SK-N-SH (cell line): ENCODE results near the gene REXO5. TPM values are rescaled to one million over a fixed set of nuclear protein-coding genes. Genes with fewer than 3 reads are reported as not detected.
"Not testable (repeated sequence)": the region's sequence is repeated elsewhere in the genome, so short reads cannot be mapped to it uniquely, and the experiment has no call there.

Experiments
- CTCF ChIA-PET: fragments of 300-600, 350-600 bp; formaldehyde crosslinking; extraction: SDS; loops from one replicate; lab custom pipeline; 2021; lab: Yijun Ruan, JAX
- POLR2A ChIA-PET: fragments of 350-600 bp; sonication (Branson Sonifier 250); formaldehyde crosslinking; extraction: SDS; loops from one replicate; lab custom pipeline; 2020; ENCODE audit warnings: antibody characterized with exemption, inconsistent platforms; lab: Yijun Ruan, JAX
- DNase-seq: peaks from one replicate; pipeline ENCODE4 v3.0.0; 2012
- H2AFZ ChIP-seq: fragments of 200-600 bp; sonication (generic); 2 replicates; pipeline ENCODE4 v1.8.1; 2016; ENCODE audit warnings: antibody characterized with exemption, mild to moderate bottlenecking, low read depth
- H3F3A ChIP-seq: fragments of 200-600 bp; sonication (generic); replicated peaks from 2 replicates; pipeline ENCODE3; 2016; ENCODE audit warnings: antibody characterized with exemption, mild to moderate bottlenecking; ENCODE audit not compliant: insufficient read depth
- H3K27ac ChIP-seq, 2 experiments: fragments of 200-500 bp in 1 of 2; fragments of 200-600 bp in 1 of 2; sonication (Bioruptor generic) in 1 of 2; sonication (generic), shearing (Covaris generic) in 1 of 2; 2 replicates each; pipeline versions ENCODE4 v1.5.1 to v1.6.1; 2014 to 2016; ENCODE audit warnings: low read depth in 2 of 2, inconsistent platforms in 1 of 2, low read length in 1 of 2, mild to moderate bottlenecking in 1 of 2, mixed read lengths in 1 of 2
- H3K27me3 ChIP-seq: fragments of 200-600 bp; sonication (generic), shearing (Covaris generic); 2 replicates; pipeline ENCODE4 v1.6.1; 2016; ENCODE audit warnings: mixed run types; ENCODE audit not compliant: insufficient read depth
- H3K36me3 ChIP-seq, 2 experiments: fragments of 200-500 bp in 1 of 2; fragments of 200-600 bp in 1 of 2; sonication (Bioruptor generic) in 1 of 2; sonication (generic) in 1 of 2; replicated peaks in 1 of 2; 2 replicates each; pipeline versions ENCODE3 to v1.5.1; 2014 to 2016; ENCODE audit warnings: low read length in 1 of 2, mild to moderate bottlenecking in 1 of 2; ENCODE audit not compliant: insufficient read depth in 2 of 2, control insufficient read depth in 1 of 2
- H3K4me1 ChIP-seq, 2 experiments: fragments of 200-500 bp in 1 of 2; fragments of 200-600 bp in 1 of 2; sonication (Bioruptor generic) in 1 of 2; sonication (generic), shearing (Covaris generic) in 1 of 2; 2 replicates each; pipeline versions ENCODE4 v1.5.1 to v1.6.1; 2014 to 2016; ENCODE audit warnings: low read depth in 1 of 2, low read length in 1 of 2, mixed run types in 1 of 2; ENCODE audit not compliant: insufficient read depth in 2 of 2, control insufficient read depth in 1 of 2
- H3K4me2 ChIP-seq: fragments of 200-600 bp; sonication (generic), shearing (Covaris generic); 2 replicates; pipeline ENCODE4 v1.6.1; 2017; ENCODE audit warnings: mixed run types
- H3K4me3 ChIP-seq, 2 experiments: fragments of 200-500 bp in 1 of 2; fragments of 200-600 bp in 1 of 2; sonication (Bioruptor generic) in 1 of 2; sonication (generic), shearing (Covaris generic) in 1 of 2; 2 replicates each; pipeline versions ENCODE4 v1.5.1 to v1.8.1; 2014 to 2016; ENCODE audit warnings: low read depth in 2 of 2, inconsistent platforms in 1 of 2, low read length in 1 of 2, mild to moderate bottlenecking in 1 of 2, mixed read lengths in 1 of 2, moderate library complexity in 1 of 2
- H3K79me2 ChIP-seq: fragments of 200-600 bp; sonication (generic); 2 replicates; pipeline ENCODE4 v1.8.1; 2017; ENCODE audit warnings: mild to moderate bottlenecking; ENCODE audit not compliant: insufficient read depth
- H3K9ac ChIP-seq: fragments of 200-600 bp; sonication (generic); 2 replicates; pipeline ENCODE4 v1.6.1; 2017; ENCODE audit warnings: mixed run types
- H3K9me2 ChIP-seq: fragments of 200-600 bp; sonication (generic); 2 replicates; pipeline ENCODE4 v1.6.1; 2017; ENCODE audit warnings: mixed run types
- H3K9me3 ChIP-seq: fragments of 200-600 bp; sonication (generic); 2 replicates; pipeline ENCODE4 v1.6.1; 2017; ENCODE audit warnings: mixed run types, mild to moderate bottlenecking, moderate library complexity
- H4K20me1 ChIP-seq: fragments of 200-600 bp; sonication (generic); 2 replicates; pipeline ENCODE4 v1.6.1; 2017; ENCODE audit warnings: mild to moderate bottlenecking, mixed run types; ENCODE audit not compliant: insufficient read depth
- EZH2phosphoT487 ChIP-seq: fragments of 200-600 bp; sonication (generic); IDR thresholded peaks from 2 replicates; pipeline ENCODE4 v1.6.1; 2017; ENCODE audit warnings: low read depth, mixed run types, mild to moderate bottlenecking, antibody characterized with exemption, moderate library complexity, borderline replicate concordance
- FOXJ3 ChIP-seq: sonication (generic); formaldehyde crosslinking; IDR thresholded peaks from 2 replicates; pipeline ENCODE4 v1.5.1; 2020; ENCODE audit warnings: mild to moderate bottlenecking, missing genetic modification reagents
- GABPA ChIP-seq: IDR thresholded peaks from 2 replicates; pipeline ENCODE4 v1.4.0; 2012; ENCODE audit warnings: low read depth, mild to moderate bottlenecking
- GATA2 ChIP-seq: sonication (generic); formaldehyde crosslinking; IDR thresholded peaks from 2 replicates; pipeline ENCODE4 v1.5.0; 2020; ENCODE audit warnings: mild to moderate bottlenecking, missing genetic modification reagents
- JUND ChIP-seq: IDR thresholded peaks from 2 replicates; pipeline ENCODE4 v1.4.0; 2012
- MXI1 ChIP-seq: IDR thresholded peaks from 2 replicates; pipeline ENCODE4 v1.6.1; 2012; ENCODE audit warnings: mild to moderate bottlenecking, low read depth, low read length, improper control_type of control experiment
- NFIC ChIP-seq: IDR thresholded peaks from 2 replicates; pipeline ENCODE4 v1.4.0; 2012; ENCODE audit warnings: borderline replicate concordance
- NRF1 ChIP-seq: IDR thresholded peaks from 2 replicates; pipeline ENCODE4 v1.6.1; 2012; ENCODE audit warnings: low read depth, mild to moderate bottlenecking, low read length
- POLR2AphosphoS5 ChIP-seq: IDR thresholded peaks from 2 replicates; pipeline ENCODE4 v1.6.1; 2012; ENCODE audit warnings: low read depth, low read length
- RCOR1 ChIP-seq: fragments of 150-350 bp; IDR thresholded peaks from 2 replicates; pipeline ENCODE4 v1.6.1; 2017; ENCODE audit warnings: antibody characterized with exemption, low read length
- RFX5 ChIP-seq: IDR thresholded peaks from 2 replicates; pipeline ENCODE4 v1.6.1; 2012; ENCODE audit warnings: mild to moderate bottlenecking, improper control_type of control experiment, low read length
- RXRA ChIP-seq: IDR thresholded peaks from 2 replicates; pipeline ENCODE4 v1.4.0; 2012; ENCODE audit warnings: low read depth, mild to moderate bottlenecking, borderline replicate concordance
- SIN3A ChIP-seq: IDR thresholded peaks from 2 replicates; pipeline ENCODE4 v1.6.1; 2012; ENCODE audit warnings: low read depth, mild to moderate bottlenecking, low read length, moderate library complexity, borderline replicate concordance
- SMC3 ChIP-seq: IDR thresholded peaks from 2 replicates; pipeline ENCODE4 v1.6.1; 2012; ENCODE audit warnings: low read depth, low read length, improper control_type of control experiment
- TCF12 ChIP-seq: IDR thresholded peaks from 2 replicates; pipeline ENCODE4 v1.4.0; 2012
- TEAD4 ChIP-seq: IDR thresholded peaks from 2 replicates; pipeline ENCODE4 v1.4.0; 2012; ENCODE audit warnings: mild to moderate bottlenecking, borderline replicate concordance; ENCODE audit not compliant: insufficient read depth
- WGBS: methylation state at CpG from one replicate; pipeline ENCODE4 v1.1.6; 2017; ENCODE audit warnings: low lambda C conversion rate; 5-methylcytosine and 5-hydroxymethylcytosine counted together
- polyA plus RNA-seq, 3 experiments: library from polyadenylated mRNA; depleted of rRNA; stranded (reverse); fragments of >200 nt; gene quantifications; 2 replicates each; pipeline ENCODE4 v1.2.3, GENCODE V29; 2012
- TF ChIP-seq, protein P1 (sequence below): IDR thresholded peaks from 2 replicates; pipeline ENCODE4; 2012
- TF ChIP-seq, protein P2 (sequence below): IDR thresholded peaks from 2 replicates; pipeline ENCODE4 v1.4.0; 2012; ENCODE audit warnings: low read depth, borderline replicate concordance

REXO5 gene
- polyA plus RNA-seq, 1 of the 3 experiments (the other 2 are of a cell fraction), result 3.8 TPM

DNA sequence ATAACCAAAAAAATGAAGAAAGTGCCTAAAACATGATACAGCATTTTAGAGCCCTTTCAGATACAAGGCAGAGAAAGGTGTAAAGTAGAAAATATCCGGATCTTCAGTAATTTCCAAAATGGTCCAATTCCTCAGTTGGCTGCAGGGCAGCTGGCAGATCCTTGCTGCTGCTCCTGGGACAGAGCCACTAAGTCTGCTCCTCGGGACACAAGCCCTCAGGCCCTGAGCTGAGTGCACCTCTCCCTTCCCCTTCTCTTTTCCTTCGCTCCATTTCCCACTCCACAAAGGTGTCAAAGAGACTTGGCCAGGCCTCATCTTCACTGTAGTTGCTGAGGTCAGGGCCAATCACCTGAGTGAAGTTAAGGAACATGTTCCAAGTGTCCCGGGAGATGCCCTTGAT lies 53.4 kb downstream of the REXO5 start:
- POLR2A ChIA-PET, result no interaction called here
- DNase-seq, result no peak
- Histone ChIP-seq H3K36me3 (peaks cover 32 to 42% of the 10 kb centered on the region in 2 experiments), H3K9ac (no peak overlapping the region), H3K9me3 (no peaks in the 10 kb centered on the region), H3K27ac (no peak overlapping the region), H3K4me3 (no peak overlapping the region), H3K27me3 (no peaks in the 10 kb centered on the region), H3K9me2 (no peaks in the 10 kb centered on the region), H3F3A (no peaks in the 10 kb centered on the region), H3K4me1 (no peaks in the 10 kb centered on the region), H4K20me1 (no peaks in the 10 kb centered on the region), H3K79me2 (peaks cover 33% of the 10 kb centered on the region), H3K4me2 (no peak overlapping the region), H2AFZ (no peak overlapping the region)
- 89% methylated on average over 4 of the region's 4 CpGs for WGBS
- no peak for TF ChIP-seq TEAD4
- TF ChIP-seq, protein P1, sequence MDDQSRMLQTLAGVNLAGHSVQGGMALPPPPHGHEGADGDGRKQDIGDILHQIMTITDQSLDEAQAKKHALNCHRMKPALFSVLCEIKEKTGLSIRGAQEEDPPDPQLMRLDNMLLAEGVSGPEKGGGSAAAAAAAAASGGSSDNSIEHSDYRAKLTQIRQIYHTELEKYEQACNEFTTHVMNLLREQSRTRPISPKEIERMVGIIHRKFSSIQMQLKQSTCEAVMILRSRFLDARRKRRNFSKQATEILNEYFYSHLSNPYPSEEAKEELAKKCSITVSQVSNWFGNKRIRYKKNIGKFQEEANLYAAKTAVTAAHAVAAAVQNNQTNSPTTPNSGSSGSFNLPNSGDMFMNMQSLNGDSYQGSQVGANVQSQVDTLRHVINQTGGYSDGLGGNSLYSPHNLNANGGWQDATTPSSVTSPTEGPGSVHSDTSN, result no peak
- TF ChIP-seq RXRA, result no peak
- no peak for TF ChIP-seq JUND
- TF ChIP-seq RFX5, result no peak
- CTCF ChIA-PET, result no interaction called here

DNA sequence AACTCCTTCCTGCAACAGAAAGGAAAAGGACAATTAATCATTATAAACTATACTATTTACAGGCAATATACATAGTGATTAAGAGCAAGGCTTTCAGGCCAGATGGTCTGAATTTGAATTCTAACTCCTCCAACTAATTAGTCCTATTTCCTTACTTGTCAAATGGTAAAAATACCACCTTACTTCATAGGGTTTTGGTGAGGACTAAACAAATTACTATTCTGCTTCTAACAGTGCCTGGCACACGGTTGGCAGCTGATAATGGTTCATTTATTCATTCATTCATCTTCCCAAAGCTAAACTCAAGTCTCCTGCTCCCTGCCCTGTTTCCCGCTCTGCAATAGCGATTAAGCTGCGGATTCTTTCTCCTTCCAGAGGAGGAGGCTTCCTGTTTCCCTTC lies 54.0 kb downstream of the REXO5 start:
- Histone ChIP-seq H3K4me2 (no peak overlapping the region), H3K9me2 (no peaks in the 10 kb centered on the region), H3F3A (peaks cover 6% of the 10 kb centered on the region), H3K36me3 (peaks cover 25 to 38% of the 10 kb centered on the region in 2 experiments), H3K9ac (no peak overlapping the region), H3K27ac (no peak overlapping the region), H3K4me3 (no peak overlapping the region), H3K4me1 (peaks cover under 1 to 2% of the 10 kb centered on the region in 2 experiments; a peak in 3 of 4 replicates), H4K20me1 (no peaks in the 10 kb centered on the region), H3K27me3 (no peaks in the 10 kb centered on the region), H3K9me3 (no peaks in the 10 kb centered on the region), H3K79me2 (peaks cover 39% of the 10 kb centered on the region), H2AFZ (no peak overlapping the region)
- TF ChIP-seq RXRA (no peak), EZH2phosphoT487 (no peak), RCOR1 (no peak), TCF12 (no peak), SMC3 (no peak), GABPA (no peak), TEAD4 (no peak), FOXJ3 (no peak), NRF1 (no peak), GATA2 (CRISPR knock-in tag) (no peak), JUND (no peak), SIN3A (no peak), MXI1 (no peak), NFIC (no peak), POLR2AphosphoS5 (no peak)
- TF ChIP-seq, protein P2, sequence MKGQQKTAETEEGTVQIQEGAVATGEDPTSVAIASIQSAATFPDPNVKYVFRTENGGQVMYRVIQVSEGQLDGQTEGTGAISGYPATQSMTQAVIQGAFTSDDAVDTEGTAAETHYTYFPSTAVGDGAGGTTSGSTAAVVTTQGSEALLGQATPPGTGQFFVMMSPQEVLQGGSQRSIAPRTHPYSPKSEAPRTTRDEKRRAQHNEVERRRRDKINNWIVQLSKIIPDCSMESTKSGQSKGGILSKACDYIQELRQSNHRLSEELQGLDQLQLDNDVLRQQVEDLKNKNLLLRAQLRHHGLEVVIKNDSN, result no peak
- CTCF ChIA-PET, result interaction anchor here (0.5 kb wide), 1 partner anchor 224 kb away, joined by 3 read pairs; no protein-coding TSS in a partner anchor
- POLR2A ChIA-PET, result no interaction called here
- WGBS, result 95% methylated on average over 4 of the region's 4 CpGs
- DNase-seq, result no peak

DNA sequence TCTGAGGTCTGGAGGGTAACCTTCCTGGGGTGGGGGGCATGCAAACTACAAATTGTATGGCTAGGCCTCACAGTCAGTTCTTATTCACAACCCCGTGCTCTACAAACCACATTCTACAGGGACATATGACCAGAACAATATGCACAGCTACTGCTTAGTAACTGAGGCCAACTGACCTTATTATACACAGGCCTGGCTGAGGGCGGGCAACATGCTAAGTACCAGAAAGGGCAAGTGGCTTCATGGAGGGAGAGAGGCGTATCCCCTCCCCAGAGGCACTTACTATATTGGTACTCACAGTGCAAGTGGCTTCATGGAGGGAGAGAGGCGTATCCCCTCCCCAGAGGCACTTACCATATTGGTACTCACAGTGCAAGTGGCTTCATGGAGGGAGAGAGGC lies 54.7 kb downstream of the REXO5 start:
- H4K20me1 ChIP-seq, DNase-seq, H3K27ac ChIP-seq, H3K4me3 ChIP-seq, H3K27me3 ChIP-seq, H3K9ac ChIP-seq, H3F3A ChIP-seq, H3K9me3 ChIP-seq, H3K4me2 ChIP-seq, H3K9me2 ChIP-seq, H2AFZ ChIP-seq, H3K4me1 ChIP-seq: not testable (repeated sequence)
- Histone ChIP-seq H3K79me2 (peaks cover 42% of the 10 kb centered on the region), H3K36me3 (peaks cover 22 to 38% of the 10 kb centered on the region in 2 experiments)
- WGBS, result 90% methylated on average over 3 of the region's 4 CpGs
- POLR2A ChIA-PET, result interaction anchor here (0.6 kb wide), 1 partner anchor 243 kb away, joined by 3 read pairs; no protein-coding TSS in a partner anchor
- CTCF ChIA-PET, result interaction anchor here (1.3 kb wide), 1 partner anchor 12 kb away, joined by 4 read pairs; no protein-coding TSS in a partner anchor
